Activated CD8-positive, alpha-beta T cell treated with anti-CD3 and anti-CD28 coated beads for 36 hours (primary cell): ENCODE results near the gene IGF2BP2. TPM values are rescaled to one million over a fixed set of nuclear protein-coding genes. Genes with fewer than 3 reads are reported as not detected.

ENCODE experiments used
- ATAC-seq: fragments of 200-7000 bp; cut with Tn5 transposase; one replicate; pipeline ENCODE4 v1.10.0; 2021; ENCODE audit warnings: mild to moderate bottlenecking, moderate library complexity
- CTCF ChIA-PET: fragments of 350-600 bp; sonication (Branson Sonifier 250); formaldehyde crosslinking; loops from one replicate; lab custom pipeline; 2021; ENCODE audit warnings: antibody characterized with exemption; lab: Charles Lee
- POLR2A ChIA-PET: fragments of 350-600 bp; sonication (Branson Sonifier 250); formaldehyde crosslinking; loops from one replicate; lab custom pipeline; 2021; ENCODE audit warnings: antibody characterized with exemption; lab: Charles Lee
- DNase-seq: peaks from one replicate; pipeline ENCODE4 v3.0.0-alpha.2; 2020
- H3K27ac Mint-ChIP-seq: one replicate; pipeline ENCODE4 v1.8.0; 2021; ENCODE audit warnings: mild to moderate bottlenecking, mixed read lengths
- H3K27me3 Mint-ChIP-seq: one replicate; pipeline ENCODE4 v1.8.0; 2021; ENCODE audit warnings: mixed read lengths
- H3K36me3 Mint-ChIP-seq: one replicate; pipeline ENCODE4 v1.8.0; 2021; ENCODE audit warnings: low read depth, mixed read lengths
- H3K4me1 Mint-ChIP-seq: one replicate; pipeline ENCODE4 v1.8.0; 2021; ENCODE audit warnings: low read depth, mixed read lengths
- H3K4me3 Mint-ChIP-seq: one replicate; pipeline ENCODE4 v1.8.0; 2021; ENCODE audit warnings: mild to moderate bottlenecking, moderate library complexity, mixed read lengths
- H3K9me3 Mint-ChIP-seq: one replicate; pipeline ENCODE4 v1.8.0; 2021; ENCODE audit warnings: mixed read lengths
- intact Hi-C: fragments of 100-400 bp; cut with micrococcal nuclease; formaldehyde crosslinking; loops from one replicate; pipeline ENCODE4 v1.10.0; 2022
- total RNA-seq, 2 experiments: library from RNA; stranded (reverse); gene quantifications; one replicate each; pipeline ENCODE4 v1.2.3, GENCODE V29; 2021
- TF ChIP-seq, protein P1 (sequence below): fragments of 200-600 bp; IDR thresholded peaks from one replicate; pipeline ENCODE4 v1.8.0; 2022; ENCODE audit warnings: antibody characterized with exemption, mild to moderate bottlenecking

The IGF2BP2 gene
- total RNA-seq, 2 experiments from 2014 or later: 0.52 to 0.65 TPM

DNA sequence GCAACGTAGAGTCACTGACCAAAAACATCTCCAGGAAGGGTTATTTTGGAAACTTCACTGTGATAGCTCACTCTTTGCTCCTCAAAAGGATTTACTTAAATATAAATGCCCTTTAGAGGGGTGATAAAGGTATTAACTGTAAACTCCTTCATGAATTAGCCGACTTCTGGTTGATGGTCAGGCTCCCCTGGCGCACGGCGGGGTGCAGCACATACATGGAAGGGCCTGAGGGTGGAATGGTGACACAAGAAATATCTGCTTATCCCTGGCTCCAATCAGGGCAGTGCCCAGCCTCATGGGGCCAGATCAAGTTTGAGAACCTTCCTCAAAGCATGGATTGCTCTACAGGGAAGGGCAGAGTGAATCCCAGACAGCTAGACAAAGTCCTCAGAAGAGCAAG lies 116.5 kb downstream of the IGF2BP2 start:
- H3K9me3 Mint-ChIP-seq: no peaks in the 10 kb centered on the region
- intact Hi-C loops: no loop called here
- H3K27ac Mint-ChIP-seq: no peak overlapping the region
- ATAC-seq (no peak), DNase-seq (no peak)
- H3K36me3 Mint-ChIP-seq: no peaks in the 10 kb centered on the region
- no peak overlapping the region for H3K4me3 Mint-ChIP-seq
- no peaks in the 10 kb centered on the region for H3K4me1 Mint-ChIP-seq
- TF ChIP-seq, protein P1, sequence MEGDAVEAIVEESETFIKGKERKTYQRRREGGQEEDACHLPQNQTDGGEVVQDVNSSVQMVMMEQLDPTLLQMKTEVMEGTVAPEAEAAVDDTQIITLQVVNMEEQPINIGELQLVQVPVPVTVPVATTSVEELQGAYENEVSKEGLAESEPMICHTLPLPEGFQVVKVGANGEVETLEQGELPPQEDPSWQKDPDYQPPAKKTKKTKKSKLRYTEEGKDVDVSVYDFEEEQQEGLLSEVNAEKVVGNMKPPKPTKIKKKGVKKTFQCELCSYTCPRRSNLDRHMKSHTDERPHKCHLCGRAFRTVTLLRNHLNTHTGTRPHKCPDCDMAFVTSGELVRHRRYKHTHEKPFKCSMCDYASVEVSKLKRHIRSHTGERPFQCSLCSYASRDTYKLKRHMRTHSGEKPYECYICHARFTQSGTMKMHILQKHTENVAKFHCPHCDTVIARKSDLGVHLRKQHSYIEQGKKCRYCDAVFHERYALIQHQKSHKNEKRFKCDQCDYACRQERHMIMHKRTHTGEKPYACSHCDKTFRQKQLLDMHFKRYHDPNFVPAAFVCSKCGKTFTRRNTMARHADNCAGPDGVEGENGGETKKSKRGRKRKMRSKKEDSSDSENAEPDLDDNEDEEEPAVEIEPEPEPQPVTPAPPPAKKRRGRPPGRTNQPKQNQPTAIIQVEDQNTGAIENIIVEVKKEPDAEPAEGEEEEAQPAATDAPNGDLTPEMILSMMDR: no peak
- CTCF ChIA-PET: interaction anchor here (1.9 kb wide), 1 partner anchor 48 kb away, joined by 7 read pairs; no protein-coding TSS in a partner anchor
- POLR2A ChIA-PET: no interaction called here
- peaks cover 6% of the 10 kb centered on the region for H3K27me3 Mint-ChIP-seq

DNA sequence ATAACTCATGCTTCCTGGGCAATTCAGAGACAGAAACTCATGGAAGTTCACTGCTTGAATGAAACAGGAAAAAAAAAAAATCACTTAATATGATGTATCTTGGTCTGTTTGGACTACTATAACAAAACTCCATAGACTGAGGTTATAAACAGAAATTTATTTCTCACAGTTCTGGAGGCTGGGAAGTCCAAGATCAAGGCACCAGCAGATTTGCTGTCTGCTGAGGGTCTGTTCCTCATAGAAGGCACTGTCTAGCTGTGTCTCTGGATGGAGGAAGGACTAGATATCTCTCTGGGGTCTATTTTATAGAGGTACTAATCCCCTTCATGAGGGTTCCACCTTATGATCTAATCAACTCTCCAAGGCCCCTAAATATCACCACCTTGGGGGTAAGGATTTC lies 119.3 kb downstream of the IGF2BP2 start:
- Mint-ChIP-seq H3K36me3 (no peaks in the 10 kb centered on the region), H3K4me1 (no peaks in the 10 kb centered on the region), H3K9me3 (no peaks in the 10 kb centered on the region), H3K27me3 (peaks cover 6% of the 10 kb centered on the region), H3K27ac (no peak overlapping the region), H3K4me3 (no peak overlapping the region)
- DNase-seq: no peak
- CTCF ChIA-PET: interaction anchor here (1.3 kb wide), 1 partner anchor 12 kb away, joined by 3 read pairs; no protein-coding TSS in a partner anchor
- TF ChIP-seq, protein P1: no peak
- POLR2A ChIA-PET: no interaction called here
- intact Hi-C loops: no loop called here
- ATAC-seq: no peak

DNA sequence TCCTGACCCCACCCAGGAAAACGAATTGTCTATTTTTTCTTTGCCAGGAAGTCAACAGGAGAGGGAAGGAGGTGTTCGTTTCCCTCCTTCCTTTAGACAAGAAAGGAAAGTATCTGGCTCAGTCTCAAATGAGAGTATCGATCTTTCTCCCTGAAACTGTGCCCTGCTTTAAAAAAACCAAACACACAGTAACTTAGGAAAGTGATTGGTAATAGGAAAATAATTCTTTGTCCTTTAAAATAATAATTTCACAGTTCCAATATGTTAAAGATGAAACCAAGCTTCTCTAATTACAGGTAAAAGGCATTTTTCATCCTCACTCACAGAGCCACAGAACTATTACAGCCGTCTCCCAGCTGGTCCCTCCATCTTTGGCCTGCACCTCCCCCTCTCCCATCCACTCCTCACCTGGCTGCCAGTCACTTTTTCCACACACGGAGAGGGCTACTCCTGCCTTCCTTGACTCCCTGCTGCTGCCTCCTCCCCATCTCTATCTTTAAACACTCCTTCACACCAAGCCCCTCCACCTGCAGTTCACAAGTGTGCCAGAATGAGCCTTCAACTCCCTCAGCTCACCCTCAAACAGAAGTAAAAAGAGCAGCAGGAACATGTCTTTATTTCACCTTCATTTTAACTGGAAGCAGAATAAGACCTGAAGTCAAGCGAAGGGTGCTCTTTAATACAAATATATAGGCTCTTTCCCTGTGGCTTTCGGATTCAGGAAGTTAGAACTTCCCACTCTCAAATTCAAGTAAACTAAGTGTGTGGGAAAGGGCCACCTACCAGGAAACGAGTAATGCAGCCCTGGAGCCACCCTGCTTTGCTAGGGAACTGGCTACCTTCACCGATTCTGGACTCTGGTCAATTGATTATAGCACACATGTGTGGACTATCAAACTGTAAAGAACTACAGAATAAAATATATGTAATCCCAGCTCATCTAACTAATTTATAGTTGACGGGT lies 122.3 kb downstream of the IGF2BP2 start:
- POLR2A ChIA-PET: no interaction called here

DNA sequence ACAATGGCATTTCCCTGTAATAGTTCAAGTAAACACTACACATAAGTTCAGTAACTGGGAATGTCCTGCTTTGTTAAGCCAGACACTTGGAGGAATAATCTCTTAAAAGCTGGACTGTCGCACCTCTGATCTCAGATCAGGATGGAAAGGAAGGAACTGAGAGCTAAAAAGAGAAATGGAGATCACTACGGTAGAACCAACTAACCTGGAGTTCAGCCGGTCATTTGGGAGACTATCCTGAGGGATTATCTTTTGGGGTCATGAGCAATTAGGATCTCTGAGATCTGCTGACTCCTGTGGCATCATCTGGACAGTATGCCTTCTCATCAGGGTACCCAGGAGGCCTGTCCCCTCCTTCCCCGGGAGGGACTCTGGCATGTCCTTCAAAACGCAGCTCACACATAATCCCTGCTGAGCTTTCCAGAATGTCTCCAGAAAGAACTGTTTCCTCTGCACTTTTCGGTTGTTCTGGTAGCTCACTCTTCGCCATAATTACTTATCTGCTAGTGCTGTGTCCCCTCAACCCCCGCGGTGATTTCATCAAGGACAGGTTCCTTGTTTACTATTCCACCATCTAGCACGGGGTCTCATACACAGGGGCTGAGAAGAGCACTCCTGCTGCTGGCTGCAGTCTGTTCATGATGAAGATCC lies 123.1 kb downstream of the IGF2BP2 start:
- no peaks in the 10 kb centered on the region for H3K9me3 Mint-ChIP-seq
- no peaks in the 10 kb centered on the region for H3K4me1 Mint-ChIP-seq
- no peaks in the 10 kb centered on the region for H3K36me3 Mint-ChIP-seq
- H3K27me3 Mint-ChIP-seq: peaks cover 5% of the 10 kb centered on the region
- DNase-seq (no peak), ATAC-seq (no peak)
- H3K27ac Mint-ChIP-seq: no peak overlapping the region
- CTCF ChIA-PET: interaction anchor here (1.1 kb wide), 1 partner anchor 24 kb away, joined by 3 read pairs; no protein-coding TSS in a partner anchor
- no peak overlapping the region for H3K4me3 Mint-ChIP-seq
- POLR2A ChIA-PET: no interaction called here
- TF ChIP-seq, protein P1: no peak
- intact Hi-C loops: no loop called here

More for the DNA sequence above, 122.3 kb downstream of the IGF2BP2 start:
- Mint-ChIP-seq H3K4me3 (no peak overlapping the region), H3K4me1 (no peaks in the 10 kb centered on the region), H3K9me3 (no peaks in the 10 kb centered on the region), H3K36me3 (no peaks in the 10 kb centered on the region), H3K27ac (no peak overlapping the region), H3K27me3 (peaks cover 5% of the 10 kb centered on the region)
- ATAC-seq (no peak), DNase-seq (no peak)
- CTCF ChIA-PET: interaction anchor here (1.1 kb wide), 1 partner anchor 25 kb away, joined by 3 read pairs; no protein-coding TSS in a partner anchor
- TF ChIP-seq, protein P1: no peak
- intact Hi-C loops: no loop called here
